ENCODE measurements around the gene APOL5.

APOL5 gene

DNA sequence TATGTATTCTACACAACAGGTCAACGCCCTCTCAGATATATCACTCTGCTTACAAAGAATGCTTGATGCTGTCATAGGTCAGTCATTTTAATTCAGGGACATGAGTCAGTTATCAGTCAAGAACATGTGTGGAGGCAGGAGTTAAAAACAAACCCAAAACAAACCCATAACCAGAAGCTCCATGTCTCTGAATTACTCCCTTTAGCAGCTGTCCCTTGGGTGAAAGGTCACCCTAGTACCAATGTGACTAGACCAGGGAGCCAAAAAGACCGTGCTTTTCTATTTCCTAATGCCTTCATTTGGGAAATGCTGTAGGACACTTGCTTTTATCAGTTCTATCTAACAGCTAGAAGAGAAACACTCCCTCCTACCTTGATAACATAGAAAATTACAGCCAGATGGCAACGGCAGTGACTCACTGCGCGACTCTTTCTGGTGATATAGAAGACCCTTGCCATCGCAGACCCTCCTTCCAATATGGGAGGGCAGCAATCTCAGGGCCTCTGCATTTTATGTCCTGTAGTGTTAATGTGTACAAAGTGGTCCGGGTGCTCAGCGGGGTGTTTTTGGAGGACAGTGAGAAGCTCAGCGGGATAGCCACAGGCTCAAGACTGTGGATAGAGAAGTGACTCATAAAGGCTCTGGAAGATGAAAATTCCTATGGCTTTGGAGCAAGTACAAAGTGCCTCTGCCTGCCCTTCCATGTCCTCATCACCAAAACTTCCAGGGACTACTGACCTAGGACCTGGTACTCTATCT, 24.8 kb downstream of the APOL5 start:
- no peak overlapping the region for H3K4me3 ChIP-seq (ENCODE audit: low read depth, low read length)

DNA sequence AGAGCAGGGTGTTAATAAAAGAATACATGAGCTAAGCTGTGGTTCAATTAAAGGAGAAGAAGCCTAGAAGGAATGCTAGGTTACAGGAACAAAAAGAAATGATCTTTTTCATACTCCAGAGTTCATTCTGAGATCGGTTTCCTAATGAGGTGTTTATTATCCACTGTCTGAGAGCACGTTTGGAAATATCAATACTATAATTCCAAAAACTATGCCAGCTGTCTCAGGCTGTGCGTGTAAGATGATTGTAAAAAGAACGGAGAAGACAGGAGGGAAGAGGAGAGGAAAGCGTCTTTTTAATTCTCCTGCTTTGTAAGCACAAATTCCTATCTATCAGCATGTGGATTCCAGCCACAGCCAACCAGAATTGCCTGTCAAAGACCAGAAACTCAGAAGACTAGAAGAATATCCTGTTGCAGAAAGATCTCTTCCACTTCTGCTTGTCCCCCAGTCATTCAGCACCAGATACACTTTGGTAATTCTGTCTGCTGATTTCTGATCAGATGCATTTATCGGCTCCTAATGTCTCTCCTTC, 25.7 kb downstream of the APOL5 start:
- no peak overlapping the region for H3K9ac ChIP-seq (ENCODE audit: low read depth, low read length)
- H3K36me3 ChIP-seq (ENCODE audit: control insufficient read depth, insufficient read depth, low read length), result peaks cover 49% of the 10 kb centered on the region
- peak overlapping the region; percentile 34 for H3K27ac ChIP-seq (ENCODE audit: low read depth, low read length)
- H3K27me3 ChIP-seq (ENCODE audit: control insufficient read depth, insufficient read depth, low read length), result no peaks in the 10 kb centered on the region
- peaks cover 33% of the 10 kb centered on the region for H3K4me1 ChIP-seq (ENCODE audit: control insufficient read depth, insufficient read depth, low read length)
- no peak overlapping the region for H3K4me3 ChIP-seq (ENCODE audit: low read depth, low read length)
- H3K9me3 ChIP-seq (ENCODE audit: control insufficient read depth, insufficient read depth, low read length), result no peaks in the 10 kb centered on the region

More for the DNA sequence above, 24.8 kb downstream of the APOL5 start:
- H3K9ac ChIP-seq (ENCODE audit: low read depth, low read length), result no peak overlapping the region
- H3K9me3 ChIP-seq (ENCODE audit: control insufficient read depth, insufficient read depth, low read length), result no peaks in the 10 kb centered on the region
- peaks cover 25% of the 10 kb centered on the region for H3K4me1 ChIP-seq (ENCODE audit: control insufficient read depth, insufficient read depth, low read length)
- peaks cover 51% of the 10 kb centered on the region for H3K36me3 ChIP-seq (ENCODE audit: control insufficient read depth, insufficient read depth, low read length)
- H3K27ac ChIP-seq (ENCODE audit: low read depth, low read length), result peak overlapping the region; percentile 37
- H3K27me3 ChIP-seq (ENCODE audit: control insufficient read depth, insufficient read depth, low read length), result no peaks in the 10 kb centered on the region

GRCh38 chr22:35746248-35746647, 28.6 kb downstream of the APOL5 start:
- Histone ChIP-seq H3K27me3 (ENCODE audit: control insufficient read depth, insufficient read depth, low read length) (no peaks in the 10 kb centered on the region), H3K9me3 (ENCODE audit: control insufficient read depth, insufficient read depth, low read length) (no peaks in the 10 kb centered on the region), H3K27ac (ENCODE audit: low read depth, low read length) (no peak overlapping the region), H3K4me1 (ENCODE audit: control insufficient read depth, insufficient read depth, low read length) (peaks cover 58% of the 10 kb centered on the region), H3K4me3 (ENCODE audit: low read depth, low read length) (no peak overlapping the region), H3K36me3 (ENCODE audit: control insufficient read depth, insufficient read depth, low read length) (peaks cover 44% of the 10 kb centered on the region), H3K9ac (ENCODE audit: low read depth, low read length) (no peak overlapping the region)

- peaks cover 44% of the 10 kb centered on the region for H3K36me3 ChIP-seq (ENCODE audit: control insufficient read depth, insufficient read depth, low read length)
- H3K9me3 ChIP-seq (ENCODE audit: control insufficient read depth, insufficient read depth, low read length), result no peaks in the 10 kb centered on the region
- H3K27ac ChIP-seq (ENCODE audit: low read depth, low read length), result peak overlapping the region; percentile 62
- no peak overlapping the region for H3K4me3 ChIP-seq (ENCODE audit: low read depth, low read length)
- H3K9ac ChIP-seq (ENCODE audit: low read depth, low read length), result no peak overlapping the region
- peaks cover 63% of the 10 kb centered on the region for H3K4me1 ChIP-seq (ENCODE audit: control insufficient read depth, insufficient read depth, low read length)
- H3K27me3 ChIP-seq (ENCODE audit: control insufficient read depth, insufficient read depth, low read length), result no peaks in the 10 kb centered on the region
These were observed 29.5 kb downstream of the APOL5 start for GRCh38 chr22:35746946-35747703.

GRCh38 chr22:35749808-35750207, 32.1 kb downstream of the APOL5 start:
- H3K4me1 ChIP-seq (ENCODE audit: control insufficient read depth, insufficient read depth, low read length), result peaks cover 63% of the 10 kb centered on the region

GRCh38 chr22:35752006-35752862, 34.6 kb downstream of the APOL5 start:
- Histone ChIP-seq H3K4me3 (ENCODE audit: low read depth, low read length) (no peak overlapping the region), H3K9ac (ENCODE audit: low read depth, low read length) (no peak overlapping the region), H3K36me3 (ENCODE audit: control insufficient read depth, insufficient read depth, low read length) (peaks cover 16% of the 10 kb centered on the region; the same call in 1 of the 2 replicates), H3K27me3 (ENCODE audit: control insufficient read depth, insufficient read depth, low read length) (no peaks in the 10 kb centered on the region), H3K9me3 (ENCODE audit: control insufficient read depth, insufficient read depth, low read length) (no peaks in the 10 kb centered on the region), H3K27ac (ENCODE audit: low read depth, low read length) (peak overlapping the region; percentile 51), H3K4me1 (ENCODE audit: control insufficient read depth, insufficient read depth, low read length) (peaks cover 58% of the 10 kb centered on the region)

More at GRCh38 chr22:35749808-35750207, 32.1 kb downstream of the APOL5 start:
- H3K9me3 ChIP-seq (ENCODE audit: control insufficient read depth, insufficient read depth, low read length), result no peaks in the 10 kb centered on the region
- H3K9ac ChIP-seq (ENCODE audit: low read depth, low read length), result no peak overlapping the region
- peaks cover 24% of the 10 kb centered on the region for H3K36me3 ChIP-seq (ENCODE audit: control insufficient read depth, insufficient read depth, low read length)
- H3K27ac ChIP-seq (ENCODE audit: low read depth, low read length), result peak overlapping the region; percentile 21
- H3K27me3 ChIP-seq (ENCODE audit: control insufficient read depth, insufficient read depth, low read length), result no peaks in the 10 kb centered on the region
- H3K4me3 ChIP-seq (ENCODE audit: low read depth, low read length), result no peak overlapping the region

- peaks cover 52% of the 10 kb centered on the region for H3K4me1 ChIP-seq (ENCODE audit: control insufficient read depth, insufficient read depth, low read length)
- peaks cover 16% of the 10 kb centered on the region; the same call in 1 of the 2 replicates for H3K36me3 ChIP-seq (ENCODE audit: control insufficient read depth, insufficient read depth, low read length)
- peak overlapping the region; percentile 51 for H3K27ac ChIP-seq (ENCODE audit: low read depth, low read length)
These were observed 35.2 kb downstream of the APOL5 start for GRCh38 chr22:35752863-35753189.

GRCh38 chr22:35754761-35755160, 37.1 kb downstream of the APOL5 start:
- H3K9ac ChIP-seq (ENCODE audit: low read depth, low read length), result no peak overlapping the region
- peaks cover 33% of the 10 kb centered on the region for H3K4me1 ChIP-seq (ENCODE audit: control insufficient read depth, insufficient read depth, low read length)
- H3K4me3 ChIP-seq (ENCODE audit: low read depth, low read length), result no peak overlapping the region
- no peaks in the 10 kb centered on the region for H3K27me3 ChIP-seq (ENCODE audit: control insufficient read depth, insufficient read depth, low read length)
- H3K36me3 ChIP-seq (ENCODE audit: control insufficient read depth, insufficient read depth, low read length), result peaks cover 36% of the 10 kb centered on the region
- H3K9me3 ChIP-seq (ENCODE audit: control insufficient read depth, insufficient read depth, low read length), result no peaks in the 10 kb centered on the region
- no peak overlapping the region for H3K27ac ChIP-seq (ENCODE audit: low read depth, low read length)

More at GRCh38 chr22:35752863-35753189, 35.2 kb downstream of the APOL5 start:
- H3K4me3 ChIP-seq (ENCODE audit: low read depth, low read length), result no peak overlapping the region
- no peaks in the 10 kb centered on the region for H3K9me3 ChIP-seq (ENCODE audit: control insufficient read depth, insufficient read depth, low read length)
- no peak overlapping the region for H3K9ac ChIP-seq (ENCODE audit: low read depth, low read length)
- no peaks in the 10 kb centered on the region for H3K27me3 ChIP-seq (ENCODE audit: control insufficient read depth, insufficient read depth, low read length)

GRCh38 chr22:35756722-35757121, 39.0 kb downstream of the APOL5 start:
- no peaks in the 10 kb centered on the region for H3K27me3 ChIP-seq (ENCODE audit: control insufficient read depth, insufficient read depth, low read length)
- no peak overlapping the region for H3K27ac ChIP-seq (ENCODE audit: low read depth, low read length)
- H3K4me3 ChIP-seq (ENCODE audit: low read depth, low read length), result no peak overlapping the region
- H3K9ac ChIP-seq (ENCODE audit: low read depth, low read length), result no peak overlapping the region
- H3K9me3 ChIP-seq (ENCODE audit: control insufficient read depth, insufficient read depth, low read length), result no peaks in the 10 kb centered on the region
- peaks cover 18% of the 10 kb centered on the region for H3K4me1 ChIP-seq (ENCODE audit: control insufficient read depth, insufficient read depth, low read length)
- peaks cover 51% of the 10 kb centered on the region for H3K36me3 ChIP-seq (ENCODE audit: control insufficient read depth, insufficient read depth, low read length)

DNA sequence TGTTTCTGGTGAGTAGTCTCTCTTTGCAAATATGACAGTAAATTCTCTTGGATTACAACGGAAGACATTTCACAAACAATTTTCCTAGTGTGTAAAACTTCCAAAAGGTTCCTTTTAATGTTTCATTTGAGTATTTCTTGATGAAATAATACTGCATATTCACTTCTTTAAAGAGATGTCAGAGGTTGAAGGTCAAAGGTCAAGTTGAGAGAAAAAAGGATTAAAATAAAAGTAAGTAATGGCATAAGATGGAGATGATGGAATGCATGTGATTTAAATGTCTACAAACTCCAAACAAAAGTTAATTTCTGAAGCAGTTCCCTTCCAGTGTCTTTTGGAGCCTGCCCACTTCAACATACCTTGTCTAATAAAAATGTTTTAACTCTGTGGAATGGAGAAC, 40.7 kb downstream of the APOL5 start:
- Histone ChIP-seq H3K9ac (ENCODE audit: low read depth, low read length) (no peak overlapping the region), H3K36me3 (ENCODE audit: control insufficient read depth, insufficient read depth, low read length) (peaks cover 51% of the 10 kb centered on the region), H3K27me3 (ENCODE audit: control insufficient read depth, insufficient read depth, low read length) (no peaks in the 10 kb centered on the region), H3K4me3 (ENCODE audit: low read depth, low read length) (no peak overlapping the region), H3K4me1 (ENCODE audit: control insufficient read depth, insufficient read depth, low read length) (peaks cover 1% of the 10 kb centered on the region), H3K27ac (ENCODE audit: low read depth, low read length) (no peak overlapping the region), H3K9me3 (ENCODE audit: control insufficient read depth, insufficient read depth, low read length) (no peaks in the 10 kb centered on the region)
